AG10803 (cell line): ENCODE measurements around the gene SULT1C2.
A peak's percentile ranks its signal among the peaks of the same experiment; 100 is the strongest.

ENCODE experiments used
- DNase-seq: peaks from one replicate; pipeline ENCODE4 v3.0.0; 2010; ENCODE audit warnings: low read depth
- H3K4me3 ChIP-seq: 2 replicates; pipeline ENCODE4 v1.5.1; 2011; ENCODE audit warnings: mild to moderate bottlenecking, low read length, control low read depth
- TF ChIP-seq, protein P1 (sequence below): conservative IDR thresholded peaks from 2 replicates; pipeline ENCODE4 v1.5.1; 2011; ENCODE audit warnings: mild to moderate bottlenecking, low read length, control low read depth, inconsistent platforms

SULT1C2 gene

DNA sequence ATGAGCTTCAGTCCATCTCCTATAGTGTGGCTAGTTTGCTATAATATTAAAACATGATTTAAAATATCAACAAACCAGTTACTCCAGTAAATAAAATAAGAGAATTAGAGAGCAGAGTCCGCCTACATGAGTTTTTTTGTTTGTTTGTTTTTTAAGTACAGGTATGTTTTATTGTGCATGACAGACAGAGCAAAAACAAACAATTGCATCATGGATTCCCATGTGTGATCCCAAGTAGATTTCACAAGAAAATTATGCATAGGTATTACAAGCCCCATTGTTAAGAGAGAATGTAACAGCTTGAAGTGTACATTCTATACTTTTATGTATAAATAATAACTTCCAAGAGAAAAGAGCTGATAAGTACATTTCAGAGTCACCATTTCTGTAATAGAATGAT lies 27.9 kb upstream of the SULT1C2 start:
- DNase-seq, result no peak
- no peak overlapping the region for H3K4me3 ChIP-seq
- TF ChIP-seq, protein P1, sequence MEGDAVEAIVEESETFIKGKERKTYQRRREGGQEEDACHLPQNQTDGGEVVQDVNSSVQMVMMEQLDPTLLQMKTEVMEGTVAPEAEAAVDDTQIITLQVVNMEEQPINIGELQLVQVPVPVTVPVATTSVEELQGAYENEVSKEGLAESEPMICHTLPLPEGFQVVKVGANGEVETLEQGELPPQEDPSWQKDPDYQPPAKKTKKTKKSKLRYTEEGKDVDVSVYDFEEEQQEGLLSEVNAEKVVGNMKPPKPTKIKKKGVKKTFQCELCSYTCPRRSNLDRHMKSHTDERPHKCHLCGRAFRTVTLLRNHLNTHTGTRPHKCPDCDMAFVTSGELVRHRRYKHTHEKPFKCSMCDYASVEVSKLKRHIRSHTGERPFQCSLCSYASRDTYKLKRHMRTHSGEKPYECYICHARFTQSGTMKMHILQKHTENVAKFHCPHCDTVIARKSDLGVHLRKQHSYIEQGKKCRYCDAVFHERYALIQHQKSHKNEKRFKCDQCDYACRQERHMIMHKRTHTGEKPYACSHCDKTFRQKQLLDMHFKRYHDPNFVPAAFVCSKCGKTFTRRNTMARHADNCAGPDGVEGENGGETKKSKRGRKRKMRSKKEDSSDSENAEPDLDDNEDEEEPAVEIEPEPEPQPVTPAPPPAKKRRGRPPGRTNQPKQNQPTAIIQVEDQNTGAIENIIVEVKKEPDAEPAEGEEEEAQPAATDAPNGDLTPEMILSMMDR, result no peak

DNA sequence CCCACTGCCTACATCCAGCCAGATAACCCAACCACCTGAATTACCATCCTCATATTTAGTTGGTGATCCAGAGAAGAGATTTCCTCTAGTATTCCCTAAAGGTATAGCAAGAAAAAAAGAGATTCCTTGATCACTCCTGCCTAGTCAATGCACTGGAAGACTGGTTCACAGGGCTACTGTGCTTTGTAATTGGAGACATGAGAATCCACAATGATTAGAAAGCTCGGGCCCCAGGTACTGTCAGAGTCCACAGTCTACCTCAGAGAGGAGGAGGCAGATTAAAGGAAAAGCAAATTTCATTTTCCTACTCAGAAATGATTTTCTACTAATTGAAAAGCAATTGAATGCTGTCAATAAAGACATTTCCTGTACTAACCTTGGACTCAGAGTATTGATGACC lies 26.7 kb upstream of the SULT1C2 start:
- no peak for DNase-seq
- TF ChIP-seq, protein P1, result no peak

DNA sequence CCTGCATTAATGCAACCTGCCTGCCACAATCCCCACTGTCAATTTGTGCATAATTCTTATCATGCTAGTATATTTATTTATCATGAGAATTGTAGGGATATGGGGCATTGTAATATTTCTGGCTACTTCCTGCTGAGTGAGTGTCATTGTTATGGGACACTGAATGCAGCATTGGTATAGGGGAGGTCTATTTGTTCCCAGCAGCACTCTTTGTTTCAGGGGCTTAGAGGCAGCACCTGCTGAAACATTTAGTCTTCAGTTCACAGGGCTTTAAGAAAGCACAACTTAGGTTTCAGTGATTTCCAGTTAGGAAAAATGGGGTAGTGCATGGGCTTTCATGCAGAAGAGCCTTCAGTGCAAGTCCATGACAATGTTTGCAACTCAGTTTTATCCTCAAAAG lies 25.3 kb upstream of the SULT1C2 start:
- TF ChIP-seq, protein P1, result no peak

More for the DNA sequence above, 26.7 kb upstream of the SULT1C2 start:
- H3K4me3 ChIP-seq, result no peak overlapping the region

DNA sequence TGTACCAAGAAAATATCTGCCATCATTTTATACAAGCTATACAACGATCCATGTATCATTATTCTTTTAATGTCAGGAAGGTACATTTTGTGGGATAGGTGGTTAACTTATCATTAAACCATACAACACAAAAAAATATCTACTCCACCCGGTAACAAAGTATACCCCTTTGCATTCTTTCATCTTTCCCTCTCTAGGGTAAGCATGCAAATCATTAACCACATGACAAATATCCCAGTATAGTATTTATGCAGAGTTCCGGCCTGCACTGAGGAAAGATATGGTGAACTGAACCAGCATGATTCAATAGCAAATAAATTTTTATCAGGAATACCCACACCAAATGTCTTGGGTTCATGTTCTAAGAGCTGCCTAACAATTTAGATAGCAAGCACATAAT lies 22.5 kb upstream of the SULT1C2 start:
- TF ChIP-seq, protein P1, result no peak

More for the DNA sequence above, 25.3 kb upstream of the SULT1C2 start:
- H3K4me3 ChIP-seq, result no peak overlapping the region
- no peak for DNase-seq

DNA sequence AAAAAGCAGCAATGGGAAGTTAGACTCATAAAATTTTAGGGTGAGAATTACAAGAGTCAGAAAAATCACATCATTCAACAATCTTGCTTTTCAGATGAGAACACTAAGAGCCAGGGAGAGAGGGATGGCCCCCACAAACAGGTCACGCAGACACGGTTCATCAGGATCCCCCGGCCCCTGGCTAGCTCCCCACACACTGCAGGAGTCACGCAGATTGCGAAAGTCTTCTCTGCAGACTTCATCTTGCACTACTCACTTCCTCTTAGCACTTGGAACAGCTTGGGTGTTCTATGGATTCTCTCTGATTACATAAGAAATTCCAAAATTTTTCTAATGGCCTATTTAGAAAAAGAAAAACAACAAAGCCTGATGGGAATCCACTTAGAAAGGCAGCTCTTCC lies 21.6 kb upstream of the SULT1C2 start:
- no peak overlapping the region for H3K4me3 ChIP-seq
- peak; percentile 33 for DNase-seq
- TF ChIP-seq, protein P1, result no peak

More for the DNA sequence above, 22.5 kb upstream of the SULT1C2 start:
- DNase-seq, result no peak
- H3K4me3 ChIP-seq, result no peak overlapping the region

DNA sequence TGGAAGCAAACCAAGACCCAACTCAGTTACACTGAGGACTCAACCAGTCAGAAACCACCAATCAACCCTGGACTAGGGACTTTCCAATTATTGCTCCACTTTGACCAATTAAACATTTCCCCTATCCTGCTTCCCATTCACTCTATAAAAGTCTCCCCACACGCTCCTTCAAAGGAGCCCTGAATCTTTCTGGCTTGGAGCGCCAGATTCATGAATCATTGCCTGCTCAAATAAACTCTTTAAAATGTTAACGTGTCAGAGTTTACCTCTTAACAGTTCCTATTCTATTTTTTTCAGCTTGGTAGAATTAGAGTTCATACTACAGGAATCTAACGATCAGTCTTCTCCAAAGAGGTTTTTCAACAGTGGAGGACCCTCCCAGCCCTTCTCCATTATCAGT lies 20.7 kb upstream of the SULT1C2 start:
- DNase-seq, result peak; percentile 58
- TF ChIP-seq, protein P1, result no peak
- H3K4me3 ChIP-seq, result no peak overlapping the region

DNA sequence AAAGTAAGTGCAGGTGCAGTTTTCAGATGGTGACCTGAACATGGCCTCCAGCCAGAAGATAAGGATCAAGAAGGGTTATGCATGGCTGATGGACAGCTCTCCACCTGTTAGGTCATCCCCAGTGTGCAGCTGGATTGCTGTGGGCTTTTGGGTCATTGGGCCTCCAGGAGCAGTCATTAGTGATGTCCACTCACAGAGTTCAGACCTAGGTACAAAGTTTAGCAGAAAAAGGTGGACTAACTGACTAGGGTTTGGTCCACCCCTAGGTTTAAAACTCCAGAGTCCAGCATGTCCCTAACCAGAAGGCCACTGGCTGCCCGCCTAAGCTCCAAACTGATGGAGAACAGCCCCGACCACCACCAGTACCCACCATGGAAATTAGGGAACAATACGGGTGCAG lies 18.3 kb upstream of the SULT1C2 start:
- DNase-seq, result no peak
- no peak overlapping the region for H3K4me3 ChIP-seq
- TF ChIP-seq, protein P1, result no peak
